WTC11 (cell line): ENCODE results near the gene CACNA1D. TPM values are rescaled to one million over a fixed set of nuclear protein-coding genes. Genes with fewer than 3 reads are reported as not detected.

ENCODE experiments used
- ATAC-seq: fragments of 200-7000 bp; cut with Tn5 transposase; 2 replicates; pipeline ENCODE4 v1.10.0; 2021; ENCODE audit warnings: mild to moderate bottlenecking, moderate library complexity
- CTCF ChIA-PET: fragments of 300-600 bp; sonication (Branson Sonifier 250); formaldehyde crosslinking; loops from one replicate; lab custom pipeline; 2021; ENCODE audit warnings: antibody characterized with exemption; lab: Charles Lee
- POLR2A ChIA-PET: fragments of 350-600 bp; sonication (Branson Sonifier 250); formaldehyde crosslinking; loops from one replicate; lab custom pipeline; 2021; ENCODE audit warnings: antibody characterized with exemption; lab: Charles Lee
- DNase-seq: peaks from one replicate; pipeline ENCODE4 v3.0.0; 2021; ENCODE audit warnings: low spot score
- H3K27ac Mint-ChIP-seq: 2 replicates; pipeline ENCODE4 v1.8.0; 2021; ENCODE audit warnings: mixed read lengths
- H3K27me3 Mint-ChIP-seq: 2 replicates; pipeline ENCODE4 v1.8.0; 2021; ENCODE audit warnings: low read depth, mild to moderate bottlenecking, moderate library complexity, mixed read lengths
- H3K36me3 Mint-ChIP-seq: 2 replicates; pipeline ENCODE4 v1.8.0; 2021; ENCODE audit warnings: mixed read lengths
- H3K4me1 Mint-ChIP-seq: 2 replicates; pipeline ENCODE4 v1.8.0; 2022; ENCODE audit warnings: mixed read lengths
- H3K4me3 Mint-ChIP-seq: 2 replicates; pipeline ENCODE4 v1.8.0; 2021; ENCODE audit warnings: mild to moderate bottlenecking, moderate library complexity, mixed read lengths
- H3K9me3 Mint-ChIP-seq: 2 replicates; pipeline ENCODE4 v1.8.0; 2021; ENCODE audit warnings: mixed read lengths
- CREB1 ChIP-seq: sonication (generic); formaldehyde crosslinking; IDR thresholded peaks from 2 replicates; pipeline ENCODE4 v1.8.0; 2023; ENCODE audit warnings: mild to moderate bottlenecking, missing genetic modification reagents
- CREM ChIP-seq: sonication (generic); formaldehyde crosslinking; IDR thresholded peaks from 2 replicates; pipeline ENCODE4 v1.8.1; 2022; ENCODE audit warnings: mild to moderate bottlenecking, missing genetic modification reagents, moderate library complexity
- FOXJ3 ChIP-seq: sonication (generic); formaldehyde crosslinking; IDR thresholded peaks from 2 replicates; pipeline ENCODE4 v1.9.0; 2021; ENCODE audit warnings: missing genetic modification reagents, mild to moderate bottlenecking, borderline replicate concordance
- IRF2 ChIP-seq: sonication (generic); formaldehyde crosslinking; IDR thresholded peaks from 2 replicates; pipeline ENCODE4 v1.8.0; 2022; ENCODE audit warnings: low read depth, missing genetic modification reagents, borderline replicate concordance
- JAZF1 ChIP-seq: fragments of 250-450 bp; sonication (Bioruptor Pico); IDR thresholded peaks from 2 replicates; pipeline ENCODE4 v1.9.0; 2021; ENCODE audit warnings: moderate library complexity, mild to moderate bottlenecking, inconsistent platforms
- MYBL2 ChIP-seq: sonication (generic); formaldehyde crosslinking; IDR thresholded peaks from 2 replicates; pipeline ENCODE4 v1.8.1; 2023; ENCODE audit warnings: mild to moderate bottlenecking, moderate library complexity, missing genetic modification reagents
- NR3C1 ChIP-seq: sonication (generic); formaldehyde crosslinking; conservative IDR thresholded peaks from 2 replicates; pipeline ENCODE4 v1.8.1; 2023; ENCODE audit warnings: low read depth, mild to moderate bottlenecking, missing genetic modification reagents
- SMAD3 ChIP-seq: sonication (generic); formaldehyde crosslinking; IDR thresholded peaks from 2 replicates; pipeline ENCODE4 v1.8.0; 2022; ENCODE audit warnings: missing genetic modification reagents, mild to moderate bottlenecking, borderline replicate concordance
- SOX15 ChIP-seq: fragments of 250-450 bp; sonication (Bioruptor Pico); IDR thresholded peaks from 2 replicates; pipeline ENCODE4 v1.9.0; 2021; ENCODE audit warnings: mild to moderate bottlenecking
- ZNF396 ChIP-seq: fragments of 250-450 bp; sonication (Bioruptor Pico); IDR thresholded peaks from 2 replicates; pipeline ENCODE4 v1.8.0; 2021; ENCODE audit warnings: mild to moderate bottlenecking, moderate library complexity, borderline replicate concordance
- ZNF416 ChIP-seq: fragments of 250-450 bp; sonication (Bioruptor Pico); IDR thresholded peaks from 2 replicates; pipeline ENCODE4 v1.9.0; 2021; ENCODE audit warnings: mild to moderate bottlenecking, inconsistent platforms
- ZNF423 ChIP-seq: fragments of 250-450 bp; sonication (Bioruptor Pico); IDR thresholded peaks from 2 replicates; pipeline ENCODE4 v2.1.2; 2022; ENCODE audit warnings: mild to moderate bottlenecking, moderate library complexity
- total RNA-seq: library from RNA; stranded (reverse); gene quantifications from 3 replicates; pipeline ENCODE4 v1.2.3, GENCODE V29; 2021
- TF ChIP-seq, protein P1 (sequence below): sonication (generic); formaldehyde crosslinking; IDR thresholded peaks from 2 replicates; pipeline ENCODE4 v1.8.1; 2023; ENCODE audit warnings: mild to moderate bottlenecking, missing genetic modification reagents
- TF ChIP-seq, protein P2 (sequence below): fragments of 250-450 bp; sonication (Bioruptor Pico); IDR thresholded peaks from 2 replicates; pipeline ENCODE4 v1.9.0; 2021; ENCODE audit warnings: mild to moderate bottlenecking
- TF ChIP-seq, protein P3 (sequence below): sonication (generic); formaldehyde crosslinking; IDR thresholded peaks from 2 replicates; pipeline ENCODE4 v1.8.1; 2023; ENCODE audit warnings: mild to moderate bottlenecking, missing genetic modification reagents, moderate library complexity
- TF ChIP-seq, protein P4 (sequence below): sonication (generic); formaldehyde crosslinking; IDR thresholded peaks from 2 replicates; pipeline ENCODE4 v1.8.0; 2023; ENCODE audit warnings: missing genetic modification reagents, mild to moderate bottlenecking, borderline replicate concordance
- TF ChIP-seq, protein P5 (sequence below): sonication (generic); formaldehyde crosslinking; IDR thresholded peaks from 2 replicates; pipeline ENCODE4 v1.8.0; 2022; ENCODE audit warnings: mild to moderate bottlenecking, missing genetic modification reagents
- TF ChIP-seq, protein P6 (sequence below): sonication (generic); formaldehyde crosslinking; IDR thresholded peaks from 2 replicates; pipeline ENCODE4 v1.8.0; 2022; ENCODE audit warnings: missing genetic modification reagents
- TF ChIP-seq, protein P7 (sequence below): fragments of 250-450 bp; sonication (Bioruptor Pico); IDR thresholded peaks from 2 replicates; pipeline ENCODE4 v1.9.0; 2021; ENCODE audit warnings: moderate library complexity, mild to moderate bottlenecking, inconsistent platforms, borderline replicate concordance
- TF ChIP-seq, protein P8 (sequence below): sonication (generic); formaldehyde crosslinking; IDR thresholded peaks from 2 replicates; pipeline ENCODE4 v1.8.0; 2022; ENCODE audit warnings: mild to moderate bottlenecking, missing genetic modification reagents

CACNA1D gene
- total RNA-seq, 1 experiment from 2014 or later = 2.3 TPM

DNA sequence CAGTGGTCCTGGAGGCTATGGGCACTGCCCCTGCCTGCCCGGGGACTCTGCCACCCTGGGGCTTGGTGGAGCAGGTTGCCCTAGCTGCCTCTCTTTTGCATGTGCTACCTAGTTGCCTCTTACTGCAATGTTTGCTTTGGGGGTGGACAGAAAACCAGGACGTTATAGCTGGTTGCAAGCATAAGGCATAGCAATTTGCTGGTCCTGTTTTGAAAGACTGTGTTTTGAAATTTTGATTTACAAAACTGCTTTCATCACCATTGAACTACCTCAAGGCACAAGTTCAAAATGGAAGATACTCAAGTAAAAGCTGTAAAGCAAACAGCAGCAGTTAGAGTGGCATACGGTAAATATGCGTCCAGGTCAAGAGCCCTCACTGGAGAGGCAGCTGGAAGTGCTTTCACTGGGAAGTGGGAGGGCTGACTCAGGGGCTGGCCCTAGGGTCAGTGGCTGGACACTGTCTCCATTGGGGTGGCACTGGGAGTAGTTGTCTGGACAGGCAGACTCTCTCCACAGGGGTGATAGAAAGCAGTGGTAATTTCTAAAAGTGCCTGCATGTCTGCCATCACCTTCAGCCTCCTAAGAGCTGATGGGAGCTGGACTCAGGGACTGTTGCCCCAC, 213.7 kb downstream of the CACNA1D start (continued):
- TF ChIP-seq, protein P1, sequence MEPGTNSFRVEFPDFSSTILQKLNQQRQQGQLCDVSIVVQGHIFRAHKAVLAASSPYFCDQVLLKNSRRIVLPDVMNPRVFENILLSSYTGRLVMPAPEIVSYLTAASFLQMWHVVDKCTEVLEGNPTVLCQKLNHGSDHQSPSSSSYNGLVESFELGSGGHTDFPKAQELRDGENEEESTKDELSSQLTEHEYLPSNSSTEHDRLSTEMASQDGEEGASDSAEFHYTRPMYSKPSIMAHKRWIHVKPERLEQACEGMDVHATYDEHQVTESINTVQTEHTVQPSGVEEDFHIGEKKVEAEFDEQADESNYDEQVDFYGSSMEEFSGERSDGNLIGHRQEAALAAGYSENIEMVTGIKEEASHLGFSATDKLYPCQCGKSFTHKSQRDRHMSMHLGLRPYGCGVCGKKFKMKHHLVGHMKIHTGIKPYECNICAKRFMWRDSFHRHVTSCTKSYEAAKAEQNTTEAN = no peak
- TF ChIP-seq SOX15 (CRISPR knock-in tag) = no peak
- TF ChIP-seq, protein P2, sequence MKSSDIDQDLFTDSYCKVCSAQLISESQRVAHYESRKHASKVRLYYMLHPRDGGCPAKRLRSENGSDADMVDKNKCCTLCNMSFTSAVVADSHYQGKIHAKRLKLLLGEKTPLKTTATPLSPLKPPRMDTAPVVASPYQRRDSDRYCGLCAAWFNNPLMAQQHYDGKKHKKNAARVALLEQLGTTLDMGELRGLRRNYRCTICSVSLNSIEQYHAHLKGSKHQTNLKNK (CRISPR knock-in tag) = no peak
- no peak for TF ChIP-seq CREM (CRISPR knock-in tag)

DNA sequence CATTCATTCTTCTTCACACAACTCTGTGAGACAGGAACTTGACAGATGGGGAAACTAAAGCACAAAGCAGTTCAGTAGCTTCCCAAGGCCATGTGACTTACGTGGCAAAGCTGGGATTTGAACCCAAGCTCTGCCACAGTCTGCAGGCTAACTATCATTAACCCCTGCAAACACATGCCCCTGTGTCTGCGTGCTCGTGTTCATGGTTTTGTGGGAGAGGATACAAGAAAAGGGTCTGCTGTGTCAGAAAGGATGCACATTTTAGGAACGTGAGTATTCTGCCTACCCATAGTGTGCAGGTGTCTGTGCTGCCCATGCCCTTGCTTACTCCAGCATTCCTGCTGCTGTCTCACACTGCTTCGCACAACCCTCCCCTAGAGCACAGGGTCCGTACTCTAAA, 214.8 kb downstream of the CACNA1D start:
- Mint-ChIP-seq H3K27ac (no peak overlapping the region), H3K4me3 (no peak overlapping the region)
- CTCF ChIA-PET = interaction anchor here (0.5 to 2.7 kb wide), 10 partner anchors 10 to 333 kb away, joined by 3 to 14 read pairs (median 8); no protein-coding TSS in a partner anchor

More for the DNA sequence above, 214.8 kb downstream of the CACNA1D start:
- TF ChIP-seq FOXJ3 (no peak), JAZF1 (CRISPR knock-in tag) (no peak), MYBL2 (no peak), NR3C1 (CRISPR knock-in tag) (no peak), SMAD3 (no peak), ZNF423 (no peak), CREB1 (CRISPR knock-in tag) (no peak), ZNF416 (no peak), IRF2 (CRISPR knock-in tag) (no peak), ZNF396 (CRISPR knock-in tag) (no peak)
- TF ChIP-seq, protein P3, sequence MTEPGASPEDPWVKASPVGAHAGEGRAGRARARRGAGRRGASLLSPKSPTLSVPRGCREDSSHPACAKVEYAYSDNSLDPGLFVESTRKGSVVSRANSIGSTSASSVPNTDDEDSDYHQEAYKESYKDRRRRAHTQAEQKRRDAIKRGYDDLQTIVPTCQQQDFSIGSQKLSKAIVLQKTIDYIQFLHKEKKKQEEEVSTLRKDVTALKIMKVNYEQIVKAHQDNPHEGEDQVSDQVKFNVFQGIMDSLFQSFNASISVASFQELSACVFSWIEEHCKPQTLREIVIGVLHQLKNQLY (CRISPR knock-in tag) = no peak
- TF ChIP-seq, protein P4, sequence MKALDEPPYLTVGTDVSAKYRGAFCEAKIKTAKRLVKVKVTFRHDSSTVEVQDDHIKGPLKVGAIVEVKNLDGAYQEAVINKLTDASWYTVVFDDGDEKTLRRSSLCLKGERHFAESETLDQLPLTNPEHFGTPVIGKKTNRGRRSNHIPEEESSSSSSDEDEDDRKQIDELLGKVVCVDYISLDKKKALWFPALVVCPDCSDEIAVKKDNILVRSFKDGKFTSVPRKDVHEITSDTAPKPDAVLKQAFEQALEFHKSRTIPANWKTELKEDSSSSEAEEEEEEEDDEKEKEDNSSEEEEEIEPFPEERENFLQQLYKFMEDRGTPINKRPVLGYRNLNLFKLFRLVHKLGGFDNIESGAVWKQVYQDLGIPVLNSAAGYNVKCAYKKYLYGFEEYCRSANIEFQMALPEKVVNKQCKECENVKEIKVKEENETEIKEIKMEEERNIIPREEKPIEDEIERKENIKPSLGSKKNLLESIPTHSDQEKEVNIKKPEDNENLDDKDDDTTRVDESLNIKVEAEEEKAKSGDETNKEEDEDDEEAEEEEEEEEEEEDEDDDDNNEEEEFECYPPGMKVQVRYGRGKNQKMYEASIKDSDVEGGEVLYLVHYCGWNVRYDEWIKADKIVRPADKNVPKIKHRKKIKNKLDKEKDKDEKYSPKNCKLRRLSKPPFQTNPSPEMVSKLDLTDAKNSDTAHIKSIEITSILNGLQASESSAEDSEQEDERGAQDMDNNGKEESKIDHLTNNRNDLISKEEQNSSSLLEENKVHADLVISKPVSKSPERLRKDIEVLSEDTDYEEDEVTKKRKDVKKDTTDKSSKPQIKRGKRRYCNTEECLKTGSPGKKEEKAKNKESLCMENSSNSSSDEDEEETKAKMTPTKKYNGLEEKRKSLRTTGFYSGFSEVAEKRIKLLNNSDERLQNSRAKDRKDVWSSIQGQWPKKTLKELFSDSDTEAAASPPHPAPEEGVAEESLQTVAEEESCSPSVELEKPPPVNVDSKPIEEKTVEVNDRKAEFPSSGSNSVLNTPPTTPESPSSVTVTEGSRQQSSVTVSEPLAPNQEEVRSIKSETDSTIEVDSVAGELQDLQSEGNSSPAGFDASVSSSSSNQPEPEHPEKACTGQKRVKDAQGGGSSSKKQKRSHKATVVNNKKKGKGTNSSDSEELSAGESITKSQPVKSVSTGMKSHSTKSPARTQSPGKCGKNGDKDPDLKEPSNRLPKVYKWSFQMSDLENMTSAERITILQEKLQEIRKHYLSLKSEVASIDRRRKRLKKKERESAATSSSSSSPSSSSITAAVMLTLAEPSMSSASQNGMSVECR (CRISPR knock-in tag) = no peak
- TF ChIP-seq, protein P5, sequence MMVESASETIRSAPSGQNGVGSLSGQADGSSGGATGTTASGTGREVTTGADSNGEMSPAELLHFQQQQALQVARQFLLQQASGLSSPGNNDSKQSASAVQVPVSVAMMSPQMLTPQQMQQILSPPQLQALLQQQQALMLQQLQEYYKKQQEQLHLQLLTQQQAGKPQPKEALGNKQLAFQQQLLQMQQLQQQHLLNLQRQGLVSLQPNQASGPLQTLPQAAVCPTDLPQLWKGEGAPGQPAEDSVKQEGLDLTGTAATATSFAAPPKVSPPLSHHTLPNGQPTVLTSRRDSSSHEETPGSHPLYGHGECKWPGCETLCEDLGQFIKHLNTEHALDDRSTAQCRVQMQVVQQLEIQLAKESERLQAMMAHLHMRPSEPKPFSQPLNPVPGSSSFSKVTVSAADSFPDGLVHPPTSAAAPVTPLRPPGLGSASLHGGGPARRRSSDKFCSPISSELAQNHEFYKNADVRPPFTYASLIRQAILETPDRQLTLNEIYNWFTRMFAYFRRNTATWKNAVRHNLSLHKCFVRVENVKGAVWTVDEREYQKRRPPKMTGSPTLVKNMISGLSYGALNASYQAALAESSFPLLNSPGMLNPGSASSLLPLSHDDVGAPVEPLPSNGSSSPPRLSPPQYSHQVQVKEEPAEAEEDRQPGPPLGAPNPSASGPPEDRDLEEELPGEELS (CRISPR knock-in tag) = no peak
- TF ChIP-seq, protein P6, sequence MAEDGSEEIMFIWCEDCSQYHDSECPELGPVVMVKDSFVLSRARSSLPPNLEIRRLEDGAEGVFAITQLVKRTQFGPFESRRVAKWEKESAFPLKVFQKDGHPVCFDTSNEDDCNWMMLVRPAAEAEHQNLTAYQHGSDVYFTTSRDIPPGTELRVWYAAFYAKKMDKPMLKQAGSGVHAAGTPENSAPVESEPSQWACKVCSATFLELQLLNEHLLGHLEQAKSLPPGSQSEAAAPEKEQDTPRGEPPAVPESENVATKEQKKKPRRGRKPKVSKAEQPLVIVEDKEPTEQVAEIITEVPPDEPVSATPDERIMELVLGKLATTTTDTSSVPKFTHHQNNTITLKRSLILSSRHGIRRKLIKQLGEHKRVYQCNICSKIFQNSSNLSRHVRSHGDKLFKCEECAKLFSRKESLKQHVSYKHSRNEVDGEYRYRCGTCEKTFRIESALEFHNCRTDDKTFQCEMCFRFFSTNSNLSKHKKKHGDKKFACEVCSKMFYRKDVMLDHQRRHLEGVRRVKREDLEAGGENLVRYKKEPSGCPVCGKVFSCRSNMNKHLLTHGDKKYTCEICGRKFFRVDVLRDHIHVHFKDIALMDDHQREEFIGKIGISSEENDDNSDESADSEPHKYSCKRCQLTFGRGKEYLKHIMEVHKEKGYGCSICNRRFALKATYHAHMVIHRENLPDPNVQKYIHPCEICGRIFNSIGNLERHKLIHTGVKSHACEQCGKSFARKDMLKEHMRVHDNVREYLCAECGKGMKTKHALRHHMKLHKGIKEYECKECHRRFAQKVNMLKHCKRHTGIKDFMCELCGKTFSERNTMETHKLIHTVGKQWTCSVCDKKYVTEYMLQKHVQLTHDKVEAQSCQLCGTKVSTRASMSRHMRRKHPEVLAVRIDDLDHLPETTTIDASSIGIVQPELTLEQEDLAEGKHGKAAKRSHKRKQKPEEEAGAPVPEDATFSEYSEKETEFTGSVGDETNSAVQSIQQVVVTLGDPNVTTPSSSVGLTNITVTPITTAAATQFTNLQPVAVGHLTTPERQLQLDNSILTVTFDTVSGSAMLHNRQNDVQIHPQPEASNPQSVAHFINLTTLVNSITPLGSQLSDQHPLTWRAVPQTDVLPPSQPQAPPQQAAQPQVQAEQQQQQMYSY (CRISPR knock-in tag) = no peak
- TF ChIP-seq, protein P7, sequence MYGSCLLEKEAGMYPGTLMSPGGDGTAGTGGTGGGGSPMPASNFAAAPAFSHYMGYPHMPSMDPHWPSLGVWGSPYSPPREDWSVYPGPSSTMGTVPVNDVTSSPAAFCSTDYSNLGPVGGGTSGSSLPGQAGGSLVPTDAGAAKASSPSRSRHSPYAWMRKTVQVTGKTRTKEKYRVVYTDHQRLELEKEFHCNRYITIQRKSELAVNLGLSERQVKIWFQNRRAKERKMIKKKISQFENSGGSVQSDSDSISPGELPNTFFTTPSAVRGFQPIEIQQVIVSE (CRISPR knock-in tag) = no peak
- TF ChIP-seq, protein P8, sequence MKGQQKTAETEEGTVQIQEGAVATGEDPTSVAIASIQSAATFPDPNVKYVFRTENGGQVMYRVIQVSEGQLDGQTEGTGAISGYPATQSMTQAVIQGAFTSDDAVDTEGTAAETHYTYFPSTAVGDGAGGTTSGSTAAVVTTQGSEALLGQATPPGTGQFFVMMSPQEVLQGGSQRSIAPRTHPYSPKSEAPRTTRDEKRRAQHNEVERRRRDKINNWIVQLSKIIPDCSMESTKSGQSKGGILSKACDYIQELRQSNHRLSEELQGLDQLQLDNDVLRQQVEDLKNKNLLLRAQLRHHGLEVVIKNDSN (CRISPR knock-in tag) = no peak
- ATAC-seq (no peak), DNase-seq (no peak)
- Mint-ChIP-seq H3K9me3 (no peaks in the 10 kb centered on the region), H3K36me3 (no peaks in the 10 kb centered on the region), H3K27me3 (no peaks in the 10 kb centered on the region; the same call in 1 of the 2 replicates), H3K4me1 (peaks cover 6% of the 10 kb centered on the region)
- POLR2A ChIA-PET = no interaction called here
